HG03060 (cell line): ENCODE data around the gene PLRG1.

Source experiments
- ATAC-seq: cut with Tn5 transposase; IDR thresholded peaks from one replicate; pipeline ENCODE4 v1.9.1; 2021; ENCODE audit warnings: low read depth, moderate number of reproducible peaks; ENCODE audit not compliant: unreplicated experiment

Gene PLRG1

DNA sequence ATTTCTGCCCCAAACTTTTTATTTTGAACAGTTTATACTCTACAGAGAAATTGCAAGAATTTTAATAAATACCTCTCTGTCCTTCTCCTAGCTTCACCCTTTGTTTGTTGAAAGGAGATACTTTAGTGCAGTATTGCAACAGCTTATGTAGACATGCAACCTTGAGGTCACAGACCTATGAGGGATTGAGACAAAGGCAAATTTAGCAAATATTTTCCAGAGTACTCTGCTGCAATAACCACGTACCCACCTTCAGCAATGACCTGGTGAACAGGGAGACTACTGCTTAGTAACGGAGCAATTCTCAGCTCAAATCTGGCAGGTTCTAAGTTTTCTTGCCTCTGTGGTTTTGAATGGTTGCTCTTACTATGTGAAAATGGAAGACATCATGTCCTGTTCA is 27.1 kb upstream of the PLRG1 start:
- ATAC-seq = no peak

DNA sequence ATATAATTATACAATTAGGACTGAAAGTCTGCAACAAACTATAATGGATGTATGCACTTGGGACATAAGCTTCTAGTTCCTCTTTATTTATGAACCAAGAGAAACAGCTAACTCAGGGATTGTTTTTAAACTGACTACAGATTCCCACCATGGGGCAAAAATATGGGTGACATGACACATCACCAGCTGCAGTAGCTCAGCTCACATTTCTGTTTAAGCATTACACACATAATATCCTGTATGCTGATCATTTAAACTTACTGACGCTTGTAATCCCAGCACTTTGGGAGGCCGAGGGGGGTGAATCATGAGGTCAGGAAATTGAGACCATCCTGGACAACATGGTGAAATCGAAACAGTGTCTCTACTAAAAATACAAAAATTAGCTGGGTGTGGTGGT is 24.1 kb upstream of the PLRG1 start:
- no peak for ATAC-seq

DNA sequence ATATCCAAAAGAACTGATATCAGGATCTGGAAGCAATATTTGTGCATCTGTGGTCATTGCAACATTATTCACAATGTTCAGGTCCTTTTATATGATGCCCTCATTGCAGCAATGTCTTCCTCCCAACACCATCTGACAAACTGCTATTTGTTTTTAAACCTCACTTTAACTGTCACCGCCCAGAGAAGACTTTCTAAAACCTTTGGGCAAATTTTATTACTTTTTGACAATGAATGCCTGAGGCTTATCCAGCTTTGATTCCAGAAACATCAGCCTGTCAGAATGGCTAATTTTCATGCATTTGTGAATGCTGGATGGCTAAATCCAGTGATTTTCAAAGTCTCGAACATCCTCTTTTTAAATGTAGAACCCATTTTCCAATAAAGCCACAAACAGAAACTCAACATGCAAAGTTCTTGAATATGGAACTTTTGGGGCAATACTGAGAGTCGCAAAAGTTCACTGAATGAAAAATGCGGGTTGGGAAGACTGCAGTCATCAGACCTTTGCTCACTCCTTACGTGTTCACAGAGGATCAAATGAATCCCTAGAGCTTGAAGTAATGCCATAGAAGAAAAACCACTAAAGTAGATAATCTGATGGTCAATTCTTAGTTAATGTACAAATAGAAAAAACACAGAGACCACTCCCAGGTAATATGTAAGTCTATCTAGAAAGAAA is 23.1 kb upstream of the PLRG1 start:
- no peak for ATAC-seq

DNA sequence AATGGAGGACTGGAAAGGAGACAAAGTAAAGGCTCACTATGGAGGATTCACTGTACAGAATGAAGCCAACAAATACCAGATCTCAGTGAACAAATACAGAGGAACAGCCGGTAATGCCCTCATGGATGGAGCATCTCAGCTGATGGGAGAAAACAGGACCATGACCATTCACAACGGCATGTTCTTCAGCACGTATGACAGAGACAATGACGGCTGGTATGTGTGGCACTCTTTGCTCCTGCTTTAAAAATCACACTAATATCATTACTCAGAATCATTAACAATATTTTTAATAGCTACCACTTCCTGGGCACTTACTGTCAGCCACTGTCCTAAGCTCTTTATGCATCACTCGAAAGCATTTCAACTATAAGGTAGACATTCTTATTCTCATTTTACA is 19.4 kb upstream of the PLRG1 start:
- ATAC-seq = no peak

DNA sequence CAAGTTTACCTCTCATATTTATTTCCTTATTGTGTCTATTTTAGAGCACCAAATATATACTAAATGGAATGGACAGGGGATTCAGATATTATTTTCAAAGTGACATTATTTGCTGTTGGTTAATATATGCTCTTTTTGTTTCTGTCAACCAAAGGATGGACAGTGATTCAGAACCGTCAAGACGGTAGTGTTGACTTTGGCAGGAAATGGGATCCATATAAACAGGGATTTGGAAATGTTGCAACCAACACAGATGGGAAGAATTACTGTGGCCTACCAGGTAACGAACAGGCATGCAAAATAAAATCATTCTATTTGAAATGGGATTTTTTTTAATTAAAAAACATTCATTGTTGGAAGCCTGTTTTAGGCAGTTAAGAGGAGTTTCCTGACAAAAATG is 18.8 kb upstream of the PLRG1 start:
- ATAC-seq = no peak

DNA sequence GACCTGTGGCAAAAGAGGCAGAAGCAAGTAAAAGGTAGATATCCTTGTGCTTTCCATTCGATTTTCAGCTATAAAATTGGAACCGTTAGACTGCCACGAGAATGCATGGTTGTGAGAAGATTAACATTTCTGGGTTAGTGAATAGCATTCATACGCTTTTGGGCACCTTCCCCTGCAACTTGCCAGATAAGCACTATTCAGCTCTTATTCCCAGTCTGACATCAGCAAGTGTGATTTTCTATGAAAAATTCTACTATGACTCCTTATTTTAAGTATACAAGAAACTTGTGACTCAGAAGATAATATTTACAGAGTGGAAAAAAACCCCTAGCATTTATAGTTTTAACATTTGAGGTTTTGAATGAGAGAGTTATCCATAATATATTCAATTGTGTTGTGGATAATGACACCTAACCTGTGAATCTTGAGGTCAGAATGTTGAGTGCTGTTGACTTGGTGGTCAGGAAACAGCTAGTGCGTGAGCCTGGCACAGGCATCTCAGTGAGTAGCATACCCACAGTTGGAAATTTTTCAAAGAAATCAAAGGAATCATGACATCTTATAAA is 16.5 kb upstream of the PLRG1 start:
- ATAC-seq = no peak

DNA sequence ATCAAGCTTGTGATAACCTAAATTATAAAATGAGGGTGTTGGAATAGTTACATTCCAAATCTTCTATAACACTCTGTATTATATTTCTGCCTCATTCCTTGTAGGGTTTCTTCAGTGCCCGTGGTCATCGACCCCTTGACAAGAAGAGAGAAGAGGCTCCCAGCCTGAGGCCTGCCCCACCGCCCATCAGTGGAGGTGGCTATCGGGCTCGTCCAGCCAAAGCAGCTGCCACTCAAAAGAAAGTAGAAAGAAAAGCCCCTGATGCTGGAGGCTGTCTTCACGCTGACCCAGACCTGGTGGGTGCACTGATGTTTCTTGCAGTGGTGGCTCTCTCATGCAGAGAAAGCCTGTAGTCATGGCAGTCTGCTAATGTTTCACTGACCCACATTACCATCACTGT is 15.5 kb upstream of the PLRG1 start:
- no peak for ATAC-seq

DNA sequence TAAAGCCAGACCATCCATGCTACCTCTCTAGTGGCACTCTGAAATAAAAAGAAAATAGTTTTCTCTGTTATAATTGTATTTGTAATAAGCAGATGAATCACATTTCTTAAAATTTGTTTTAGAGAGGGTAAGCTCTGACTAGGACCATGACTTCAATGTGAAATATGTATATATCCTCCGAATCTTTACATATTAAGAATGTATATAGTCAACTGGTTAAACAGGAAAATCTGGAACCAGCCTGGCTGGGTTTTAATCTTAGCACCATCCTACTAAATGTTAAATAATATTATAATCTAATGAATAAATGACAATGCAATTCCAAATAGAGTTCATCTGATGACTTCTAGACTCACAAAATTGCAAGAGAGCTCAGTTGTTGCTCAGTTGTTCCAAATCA is 14.1 kb upstream of the PLRG1 start:
- no peak for ATAC-seq

DNA sequence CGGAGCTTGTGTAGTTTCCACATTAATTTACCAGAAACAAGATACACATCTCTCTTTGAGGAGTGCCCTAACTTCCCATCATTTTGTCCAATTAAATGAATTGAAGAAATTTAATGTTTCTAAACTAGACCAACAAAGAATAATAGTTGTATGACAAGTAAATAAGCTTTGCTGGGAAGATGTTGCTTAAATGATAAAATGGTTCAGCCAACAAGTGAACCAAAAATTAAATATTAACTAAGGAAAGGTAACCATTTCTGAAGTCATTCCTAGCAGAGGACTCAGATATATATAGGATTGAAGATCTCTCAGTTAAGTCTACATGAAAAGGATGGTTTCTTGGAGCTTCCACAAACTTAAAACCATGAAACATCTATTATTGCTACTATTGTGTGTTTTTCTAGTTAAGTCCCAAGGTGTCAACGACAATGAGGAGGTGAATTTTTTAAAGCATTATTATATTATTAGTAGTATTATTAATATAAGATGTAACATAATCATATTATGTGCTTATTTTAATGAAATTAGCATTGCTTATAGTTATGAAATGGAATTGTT is 12.6 kb upstream of the PLRG1 start, which contains the start of gene FGB:
Gene FGB (plus strand): TSS at position 315 of the 558 bp plus-strand sequence. CDS start 8 bp downstream, at position 323.
- ATAC-seq = no peak

DNA sequence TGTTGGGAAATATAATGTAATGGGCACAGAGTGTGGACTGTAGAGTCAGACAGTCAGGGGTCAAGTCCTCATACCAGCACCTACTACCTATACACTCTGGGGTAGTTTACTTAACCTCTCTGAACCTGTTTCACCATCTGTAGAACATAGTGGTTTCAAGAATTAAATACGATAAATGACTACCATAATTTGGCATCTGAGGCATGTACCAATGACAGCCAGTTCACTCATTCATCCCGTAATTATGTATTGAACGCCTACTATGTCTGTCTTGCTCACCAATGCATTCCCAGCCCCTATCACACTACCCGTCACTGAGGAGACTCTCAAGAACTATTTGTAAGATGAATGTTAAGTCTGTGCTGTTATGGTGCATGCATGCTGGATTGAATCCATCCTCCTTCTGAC is 10.6 kb upstream of the PLRG1 start:
- ATAC-seq = no peak

DNA sequence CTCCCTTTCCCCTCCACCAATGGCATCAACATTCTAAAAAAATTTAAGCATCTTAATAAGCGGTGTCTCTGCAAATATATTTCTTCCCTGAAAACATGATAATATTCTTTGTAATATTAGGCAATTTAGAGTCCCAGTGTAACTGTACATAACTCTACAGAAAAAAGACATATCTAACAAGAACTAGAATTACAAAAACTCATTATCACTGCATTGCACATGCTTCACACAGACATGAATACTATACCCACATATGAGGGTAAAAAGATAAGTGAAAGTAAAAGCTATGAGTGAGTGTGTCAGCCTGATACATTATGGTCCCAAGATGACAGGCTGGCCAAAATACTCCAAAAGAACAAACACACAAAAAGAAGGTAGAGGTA is 10.2 kb upstream of the PLRG1 start:
- no peak for ATAC-seq

DNA sequence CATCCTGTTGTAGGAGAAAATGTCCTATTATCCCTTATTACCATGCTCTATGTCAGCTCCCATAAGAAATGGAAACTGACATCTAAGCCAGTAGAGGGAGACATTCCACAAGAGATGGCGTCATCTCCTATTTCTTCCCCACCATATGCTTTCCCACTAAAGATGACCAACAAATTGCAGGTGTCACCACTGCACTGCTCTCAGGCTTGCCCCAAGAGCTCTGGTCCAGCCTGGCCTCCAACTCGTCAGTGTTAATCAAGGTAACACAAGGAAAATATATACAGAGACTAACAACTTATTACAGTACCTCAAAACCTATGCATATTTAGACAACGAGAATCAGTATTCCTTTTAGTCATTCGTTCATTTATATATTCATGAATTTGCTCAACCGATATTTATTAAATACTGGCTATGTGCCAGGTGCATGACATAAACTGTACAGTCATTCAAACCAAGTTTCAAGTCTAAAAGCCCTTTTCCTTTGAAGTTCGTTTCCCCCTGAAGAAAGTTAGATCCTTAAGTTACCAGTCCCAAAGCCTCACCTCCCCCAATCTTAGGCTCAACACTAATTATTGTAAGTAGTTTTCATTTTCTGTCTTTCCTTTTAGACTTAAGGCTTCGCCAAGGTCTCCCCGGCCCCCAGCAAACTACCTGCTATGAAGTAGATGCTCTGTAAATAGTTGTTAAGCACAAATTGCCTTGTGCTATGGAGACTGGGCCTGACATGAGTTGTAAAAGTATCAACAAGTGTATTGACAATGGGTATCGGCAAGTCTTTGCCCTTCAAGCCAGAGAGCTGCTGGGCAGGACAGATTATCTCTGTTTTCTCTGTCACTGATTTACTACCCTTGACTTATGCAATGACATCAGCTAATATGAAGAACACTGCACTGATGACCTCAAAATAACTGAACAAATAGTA is 9.6 kb upstream of the PLRG1 start:
- ATAC-seq = peak; percentile 80

DNA sequence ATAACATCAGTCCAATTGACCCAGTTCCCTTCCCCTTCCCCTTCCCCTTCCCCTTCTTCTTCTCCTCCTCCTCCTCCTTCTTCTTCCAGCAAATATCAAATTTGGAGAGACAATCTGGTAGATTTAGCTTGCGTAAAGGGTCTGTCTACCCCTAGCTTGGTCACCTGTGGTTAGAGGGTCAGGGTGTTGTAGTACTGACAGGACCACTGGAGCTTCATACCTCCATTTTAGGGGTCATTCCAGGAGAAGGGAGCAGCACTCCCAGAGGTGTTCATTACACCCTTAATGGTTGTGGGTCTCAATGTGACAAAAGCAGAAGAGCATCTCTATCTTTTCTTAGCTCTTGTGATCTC is 8.9 kb upstream of the PLRG1 start:
- no peak for ATAC-seq

DNA sequence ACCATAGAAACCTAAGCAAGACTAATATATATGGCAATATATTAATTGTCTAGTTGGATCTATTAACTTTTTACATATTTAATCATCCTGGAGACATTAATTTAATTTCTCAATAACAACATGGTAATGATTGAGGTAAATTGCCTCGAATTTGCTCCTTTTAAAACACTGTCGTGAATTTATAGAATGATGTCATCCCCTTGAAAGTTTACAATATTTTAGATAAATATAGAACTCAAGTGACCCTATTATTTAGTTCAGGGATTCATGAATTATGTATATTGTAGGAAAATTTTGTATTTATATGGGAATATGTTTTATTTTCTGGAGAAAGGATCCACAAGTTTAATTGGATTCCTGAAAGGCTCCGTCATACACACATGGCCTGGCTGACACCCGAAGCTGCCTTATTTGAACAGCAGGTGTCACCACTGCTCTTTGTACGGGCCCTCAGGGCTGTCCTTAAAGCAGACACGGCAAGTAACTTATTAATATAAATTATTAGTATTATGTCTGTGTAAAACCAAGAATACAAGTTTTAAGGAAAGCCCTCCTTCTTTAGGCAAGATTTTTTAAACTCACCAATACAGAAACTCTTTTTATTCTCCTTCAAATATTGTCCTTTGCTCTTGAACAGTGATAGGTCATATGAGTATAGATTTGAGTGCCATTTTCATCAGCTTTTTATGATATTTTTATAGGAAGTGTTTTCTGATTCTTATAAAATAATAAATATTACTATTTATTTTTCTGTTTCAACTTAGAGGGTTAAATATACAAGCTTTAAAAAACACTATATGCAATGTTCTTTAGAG is 1.9 kb upstream of the PLRG1 start:
- peak; percentile 48 for ATAC-seq

DNA sequence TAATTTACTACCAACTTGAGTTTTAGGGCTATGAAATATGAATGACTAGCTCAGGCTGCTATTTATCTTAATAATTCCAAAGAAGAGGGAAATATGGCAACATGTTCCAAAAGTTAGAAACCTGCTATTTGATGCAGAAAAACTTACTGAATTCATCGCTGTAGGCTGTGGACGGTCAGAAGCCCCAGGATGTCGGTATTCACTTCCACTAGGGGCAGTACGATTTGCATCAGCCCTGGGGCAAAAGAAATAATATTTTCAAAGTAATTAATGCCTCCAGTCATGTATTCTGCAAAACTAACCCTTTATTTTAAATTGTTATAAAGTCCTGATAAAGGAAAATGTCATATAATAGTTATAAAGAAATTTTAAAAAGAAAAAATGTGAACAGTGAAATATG is 4.5 kb downstream of the PLRG1 start:
- no peak for ATAC-seq

DNA sequence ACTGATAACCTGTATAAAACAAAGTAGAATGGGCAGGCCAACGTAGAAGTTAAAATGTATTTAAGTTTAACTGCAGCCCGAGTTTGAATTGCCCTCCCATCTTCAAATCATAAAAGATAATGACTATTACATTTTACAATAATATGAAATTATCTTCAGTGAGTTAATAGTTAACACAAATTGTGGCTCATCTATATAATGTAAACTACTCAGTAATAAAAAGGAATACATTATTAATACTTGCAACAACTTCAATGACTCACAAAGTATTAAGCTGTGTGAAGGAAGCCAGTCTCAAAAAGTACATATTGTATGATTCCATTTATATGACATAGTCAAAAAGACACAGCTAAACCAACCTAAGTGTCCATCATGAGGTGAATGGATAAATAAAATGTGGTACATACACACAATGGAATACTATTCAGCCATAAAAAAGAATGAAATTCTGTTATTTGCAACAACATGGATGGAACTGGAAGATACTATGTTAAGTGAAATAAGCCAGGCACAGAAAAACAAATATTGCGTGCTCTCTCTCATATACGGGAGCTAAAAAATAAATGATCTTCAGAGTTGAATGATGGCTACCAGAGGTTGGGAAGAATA is 7.8 kb downstream of the PLRG1 start:
- ATAC-seq = no peak

DNA sequence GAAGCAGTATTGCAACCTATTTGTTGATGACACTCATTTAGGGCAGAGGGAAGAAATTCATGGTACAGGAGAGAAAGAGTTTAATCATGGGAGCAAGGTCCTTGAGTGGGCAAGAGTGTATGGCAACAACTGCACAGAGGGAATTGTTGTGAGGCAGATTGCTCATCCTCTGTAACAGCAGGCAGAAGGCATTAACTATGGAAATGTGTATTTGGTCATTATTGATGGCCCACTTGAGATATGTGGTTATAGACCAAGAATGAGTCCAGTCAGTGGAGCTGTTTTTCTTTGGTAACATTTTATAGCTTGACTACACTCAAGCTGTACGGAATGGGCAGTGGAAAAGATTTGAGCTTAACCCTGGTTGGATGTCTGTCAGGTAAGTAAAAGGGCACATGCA is 15.9 kb downstream of the PLRG1 start:
- no peak for ATAC-seq

DNA sequence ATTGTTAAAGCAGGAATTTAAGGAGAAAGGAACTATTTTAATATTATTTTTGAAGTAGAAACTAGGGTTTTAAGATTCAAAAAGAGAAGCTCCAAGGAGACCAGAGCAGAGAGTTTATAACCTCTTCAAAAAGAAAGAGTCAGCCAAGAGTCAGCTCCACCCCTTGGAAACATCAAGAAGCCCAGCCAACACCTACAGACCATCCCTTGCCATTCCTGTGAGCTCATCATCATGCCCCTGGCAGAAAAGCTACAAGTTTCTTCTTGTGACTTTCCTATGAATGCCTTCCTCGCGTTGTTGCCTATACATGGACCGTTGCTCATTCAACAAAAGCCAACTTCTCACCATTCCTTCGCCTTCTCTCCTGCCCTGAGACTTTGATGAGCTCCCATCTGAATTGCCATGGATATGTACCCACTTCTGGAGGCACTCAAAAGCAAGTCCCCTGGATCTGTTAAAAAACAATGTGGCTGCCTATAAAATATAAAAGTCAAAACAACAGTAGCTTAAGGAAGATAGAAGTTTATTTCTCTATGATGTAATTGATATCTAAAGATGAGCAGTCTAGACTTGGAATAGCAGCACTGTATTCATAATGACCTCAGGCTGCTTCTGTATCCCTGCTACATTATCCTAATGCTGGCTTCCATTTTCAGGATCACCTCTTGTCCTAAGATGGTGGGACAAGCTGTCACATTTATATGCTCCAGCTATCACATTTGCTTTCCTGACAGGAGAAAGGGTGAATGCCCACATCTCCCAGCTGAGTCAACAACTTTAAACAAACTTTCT is 20.3 kb downstream of the PLRG1 start:
- ATAC-seq = no peak

DNA sequence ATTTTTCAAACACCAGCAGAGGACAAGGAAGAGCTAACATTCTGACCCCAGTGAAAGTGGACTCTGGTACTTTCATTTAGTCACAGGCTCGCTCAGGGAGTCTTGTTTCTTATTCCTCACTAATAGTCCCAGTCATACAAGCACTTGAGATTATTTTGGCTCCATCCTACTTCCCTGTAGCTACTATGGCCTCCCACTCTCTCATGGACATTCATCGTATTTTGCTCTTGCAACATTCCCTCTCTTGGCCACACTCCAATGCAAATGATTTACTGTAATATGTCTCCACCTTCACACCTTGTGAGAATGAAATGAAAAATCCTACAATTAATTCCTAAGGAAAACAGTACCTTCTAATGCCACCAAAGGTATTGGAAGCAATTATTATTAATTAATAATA is 21.3 kb downstream of the PLRG1 start:
- ATAC-seq = no peak
